Neutrophil (primary cell): ENCODE results near the gene LNX1.

ENCODE experiments used
- H3K27ac ChIP-seq: fragments of 200-600 bp; sonication (generic); 2 replicates; pipeline ENCODE4 v1.5.1; 2016; ENCODE audit warnings: mild to moderate bottlenecking, moderate library complexity
- H3K27me3 ChIP-seq: fragments of 200-600 bp; sonication (generic); 2 replicates; pipeline ENCODE4 v1.6.0; 2016; ENCODE audit warnings: mild to moderate bottlenecking
- H3K36me3 ChIP-seq: fragments of 200-600 bp; sonication (generic); 2 replicates; pipeline ENCODE4 v1.5.1; 2017
- H3K4me1 ChIP-seq, 2 experiments: fragments of 200-600 bp in 1 of 2; sonication (generic) in 1 of 2; 1 replicate in 1 of 2; 2 replicates in 1 of 2; pipeline versions ENCODE4 v1.5.1 to v1.6.1; 2013 to 2016; ENCODE audit warnings: low read depth in 1 of 2, low read length in 1 of 2, mild to moderate bottlenecking in 1 of 2, moderate library complexity in 1 of 2; ENCODE audit not compliant: control insufficient read depth in 1 of 2, insufficient read depth in 1 of 2
- H3K4me3 ChIP-seq, 2 experiments: fragments of 200-600 bp in 1 of 2; sonication (generic) in 1 of 2; 1 replicate in 1 of 2; 2 replicates in 1 of 2; pipeline ENCODE4 v1.5.1; 2013 to 2016; ENCODE audit warnings: low read depth in 1 of 2, low read length in 1 of 2, mild to moderate bottlenecking in 1 of 2, moderate library complexity in 1 of 2
- H3K9me3 ChIP-seq: fragments of 200-600 bp; sonication (generic); 2 replicates; pipeline ENCODE4 v1.5.1; 2016
- TF ChIP-seq, protein P1 (sequence below): fragments of 200-600 bp; sonication (generic); IDR thresholded peaks from 2 replicates; pipeline ENCODE4 v1.5.1; 2016; ENCODE audit warnings: antibody characterized with exemption

Gene LNX1

DNA sequence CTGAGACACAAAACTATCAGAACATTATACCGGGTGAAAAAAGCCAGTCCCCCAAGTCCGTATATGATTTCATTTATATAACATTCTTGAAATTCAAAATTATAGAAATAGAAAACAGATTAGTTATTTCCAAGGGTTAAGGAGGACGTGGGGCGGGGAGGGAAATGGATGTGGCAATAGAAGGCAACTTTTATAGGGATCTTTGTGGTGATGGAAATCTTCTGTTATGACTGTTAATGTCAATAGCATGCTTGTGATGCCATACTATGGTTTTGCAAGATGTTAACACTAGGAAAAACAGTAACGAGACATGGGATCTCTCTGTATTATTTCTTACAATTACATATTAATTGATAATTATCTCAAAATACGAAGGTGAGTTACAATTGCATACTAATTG is 96.4 kb downstream of the LNX1 start:
- Histone ChIP-seq H3K4me3 (no peak overlapping the region), H3K9me3 (no peaks in the 10 kb centered on the region), H3K36me3 (no peaks in the 10 kb centered on the region), H3K27me3 (no peaks in the 10 kb centered on the region), H3K4me1 (no peaks in the 10 kb centered on the region), H3K27ac (no peak overlapping the region)
- TF ChIP-seq, protein P1, sequence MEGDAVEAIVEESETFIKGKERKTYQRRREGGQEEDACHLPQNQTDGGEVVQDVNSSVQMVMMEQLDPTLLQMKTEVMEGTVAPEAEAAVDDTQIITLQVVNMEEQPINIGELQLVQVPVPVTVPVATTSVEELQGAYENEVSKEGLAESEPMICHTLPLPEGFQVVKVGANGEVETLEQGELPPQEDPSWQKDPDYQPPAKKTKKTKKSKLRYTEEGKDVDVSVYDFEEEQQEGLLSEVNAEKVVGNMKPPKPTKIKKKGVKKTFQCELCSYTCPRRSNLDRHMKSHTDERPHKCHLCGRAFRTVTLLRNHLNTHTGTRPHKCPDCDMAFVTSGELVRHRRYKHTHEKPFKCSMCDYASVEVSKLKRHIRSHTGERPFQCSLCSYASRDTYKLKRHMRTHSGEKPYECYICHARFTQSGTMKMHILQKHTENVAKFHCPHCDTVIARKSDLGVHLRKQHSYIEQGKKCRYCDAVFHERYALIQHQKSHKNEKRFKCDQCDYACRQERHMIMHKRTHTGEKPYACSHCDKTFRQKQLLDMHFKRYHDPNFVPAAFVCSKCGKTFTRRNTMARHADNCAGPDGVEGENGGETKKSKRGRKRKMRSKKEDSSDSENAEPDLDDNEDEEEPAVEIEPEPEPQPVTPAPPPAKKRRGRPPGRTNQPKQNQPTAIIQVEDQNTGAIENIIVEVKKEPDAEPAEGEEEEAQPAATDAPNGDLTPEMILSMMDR, result no peak

DNA sequence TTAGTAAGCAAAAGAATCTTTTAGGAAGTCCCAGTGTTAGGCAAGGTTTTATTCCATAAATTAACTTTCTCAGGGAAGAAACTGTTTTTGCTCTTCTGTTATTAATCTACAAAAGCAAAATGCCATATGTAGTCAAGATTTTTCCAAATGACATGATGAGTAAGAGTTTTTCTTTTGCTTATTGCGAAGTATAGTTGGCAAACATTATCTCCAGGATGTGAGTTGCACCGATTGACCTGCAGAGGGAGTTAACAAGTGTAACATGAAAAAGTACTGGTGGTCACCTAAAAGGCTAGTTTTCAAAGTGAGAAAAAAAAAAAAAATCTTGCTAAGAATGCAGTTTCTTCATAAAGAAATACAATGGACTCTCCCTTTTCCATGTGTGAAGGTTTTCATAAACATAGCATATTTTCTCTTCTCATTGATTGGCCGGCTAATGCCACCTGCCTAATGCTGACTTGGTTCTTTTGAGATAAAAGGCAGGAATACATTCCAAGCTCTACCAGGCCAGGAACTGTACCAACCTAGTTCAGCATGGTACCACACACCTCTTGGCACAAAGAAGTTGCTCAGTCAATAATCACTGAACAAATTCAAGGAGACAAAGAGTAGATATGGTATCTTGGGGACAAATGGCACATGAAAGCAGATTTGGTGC is 100.2 kb downstream of the LNX1 start:
- Histone ChIP-seq H3K9me3 (no peaks in the 10 kb centered on the region), H3K36me3 (no peaks in the 10 kb centered on the region), H3K27ac (no peak overlapping the region), H3K27me3 (peaks cover 6% of the 10 kb centered on the region), H3K4me1 (no peaks in the 10 kb centered on the region), H3K4me3 (no peak overlapping the region)
- TF ChIP-seq, protein P1, result no peak

DNA sequence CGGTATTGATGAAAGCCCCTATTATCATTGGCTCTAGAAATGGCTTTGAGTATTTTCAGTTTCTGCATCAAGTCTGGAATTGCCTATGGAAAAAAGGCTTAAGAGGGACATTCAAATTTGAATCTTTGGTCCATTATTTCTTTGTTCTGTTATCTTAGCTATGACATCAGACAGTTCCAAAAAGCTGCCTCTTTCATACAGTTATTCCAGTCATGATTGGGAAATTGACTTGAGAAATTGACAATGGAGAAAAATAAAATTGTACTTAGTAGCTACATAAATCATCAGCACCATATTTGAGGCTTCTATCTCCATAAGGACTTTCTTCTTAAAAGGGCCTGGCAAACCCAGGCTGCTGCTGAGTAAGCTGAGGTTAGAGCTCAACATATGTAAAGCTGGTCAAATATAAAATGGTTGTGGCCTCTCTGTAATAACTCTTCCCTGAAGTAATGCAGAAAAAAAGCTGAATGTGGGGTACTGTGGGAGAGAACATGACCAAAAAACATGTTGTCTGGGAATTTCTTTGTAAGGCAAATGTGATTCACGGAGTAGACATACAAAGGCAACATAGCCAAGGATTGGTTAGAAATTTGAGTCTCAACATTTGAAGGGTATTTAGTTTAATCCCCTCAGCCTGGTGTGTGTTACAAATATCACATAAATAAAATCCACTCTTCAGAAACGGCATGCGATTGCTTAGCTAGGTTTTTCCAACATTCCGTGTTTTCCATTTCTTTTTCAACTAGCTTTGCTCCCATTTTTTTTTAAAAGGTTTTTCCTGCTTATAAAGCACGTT is 100.9 kb downstream of the LNX1 start:
- Histone ChIP-seq H3K27me3 (peaks cover 10% of the 10 kb centered on the region), H3K27ac (no peak overlapping the region), H3K4me1 (no peaks in the 10 kb centered on the region), H3K36me3 (no peaks in the 10 kb centered on the region), H3K4me3 (no peak overlapping the region), H3K9me3 (no peaks in the 10 kb centered on the region)
- TF ChIP-seq, protein P1, result no peak

DNA sequence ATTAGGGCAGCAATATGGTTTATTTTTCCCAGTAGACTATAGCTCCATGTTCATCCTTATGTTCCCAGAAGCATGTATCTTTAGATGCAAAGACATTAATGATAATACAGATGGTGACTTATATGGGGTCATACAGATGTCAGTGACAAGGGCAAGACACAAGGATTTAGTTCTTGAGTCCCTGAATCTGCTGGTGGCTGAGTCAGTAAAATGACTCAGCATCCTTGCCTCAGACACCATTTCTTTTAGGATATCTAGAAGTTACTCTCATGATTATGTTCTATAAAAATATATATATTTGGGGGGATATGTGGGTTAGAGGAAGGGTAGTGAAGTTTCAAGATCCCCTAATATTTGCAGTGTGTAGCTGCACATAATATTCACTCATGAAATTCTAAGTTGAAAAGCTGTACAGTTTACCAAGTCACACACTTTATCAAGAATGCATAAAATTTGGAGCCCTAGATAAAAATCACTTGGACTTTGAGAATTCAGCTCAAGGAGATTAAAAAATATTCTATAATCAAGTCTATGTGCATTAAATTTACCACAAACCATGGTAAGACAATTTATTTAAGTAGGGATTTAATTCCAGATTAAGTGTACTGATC is 101.9 kb downstream of the LNX1 start:
- TF ChIP-seq, protein P1, result no peak
- H3K27ac ChIP-seq, result no peak overlapping the region

DNA sequence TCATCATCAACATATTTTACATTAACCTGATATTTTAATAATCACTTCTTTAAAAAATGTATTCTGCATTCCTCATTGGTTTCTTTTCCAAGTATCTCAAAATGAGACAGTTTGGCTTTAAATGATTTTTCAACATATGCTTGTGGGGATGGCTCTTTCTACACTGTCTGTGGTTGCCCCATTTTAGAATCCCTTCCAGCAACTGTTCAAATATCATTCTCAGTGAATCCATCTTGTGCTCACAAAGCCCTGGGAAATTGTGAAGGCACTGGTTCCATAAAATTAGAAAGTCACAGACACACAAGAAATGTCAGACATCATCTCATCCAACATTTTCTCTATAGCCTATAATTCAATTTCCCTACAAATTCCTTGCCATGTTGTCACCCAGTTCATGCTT is 103.5 kb downstream of the LNX1 start:
- H3K36me3 ChIP-seq, result no peaks in the 10 kb centered on the region
- H3K9me3 ChIP-seq, result no peaks in the 10 kb centered on the region
- TF ChIP-seq, protein P1, result no peak
- H3K4me3 ChIP-seq, result no peak overlapping the region
- H3K4me1 ChIP-seq, result no peaks in the 10 kb centered on the region
- H3K27ac ChIP-seq, result no peak overlapping the region
- H3K27me3 ChIP-seq, result peaks cover 12% of the 10 kb centered on the region

More for the DNA sequence above, 101.9 kb downstream of the LNX1 start:
- Histone ChIP-seq H3K36me3 (no peaks in the 10 kb centered on the region), H3K4me3 (no peak overlapping the region), H3K4me1 (no peaks in the 10 kb centered on the region), H3K9me3 (no peaks in the 10 kb centered on the region), H3K27me3 (peaks cover 12% of the 10 kb centered on the region)
